ENCODE data around the gene COG4.
A peak's percentile ranks its signal among the peaks of the same experiment; 100 is the strongest.

COG4 gene

DNA sequence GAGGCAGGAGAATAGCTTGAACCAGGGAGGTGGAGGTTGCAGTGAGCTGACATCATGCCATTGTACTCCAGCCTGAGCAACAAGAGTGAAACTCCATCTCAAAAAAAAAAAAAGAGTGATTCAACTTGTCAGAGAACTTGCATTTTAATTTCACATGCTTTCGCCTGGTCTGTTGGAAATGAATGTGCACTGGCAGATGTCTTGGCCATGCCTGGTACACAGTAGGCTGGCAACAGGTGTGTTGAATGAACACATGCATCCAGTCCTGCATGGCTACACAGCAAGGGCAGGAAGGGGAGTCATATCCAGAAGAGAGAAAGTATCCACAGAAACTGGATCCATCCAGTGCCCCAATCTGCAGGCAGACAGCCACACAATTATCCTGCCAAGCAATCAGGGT, 11.5 kb downstream of the COG4 start:
- no peak overlapping the region for H3K27ac ChIP-seq (ENCODE audit: extremely low read depth, low read depth, low read length)
- CTCF ChIA-PET = interaction anchor here (0.6 kb wide), 1 partner anchor 141 kb away, joined by 3 read pairs; no protein-coding TSS in a partner anchor
- no peak overlapping the region for H3K4me3 ChIP-seq (ENCODE audit: low read depth, low read length)
- POLR2A ChIA-PET = interaction anchor here (1.0 kb wide), 1 partner anchor 137 kb away, joined by 3 read pairs; no protein-coding TSS in a partner anchor
- H3K4me1 ChIP-seq (ENCODE audit: control insufficient read depth, insufficient read depth, low read length) = no peaks in the 10 kb centered on the region
- H3K36me3 ChIP-seq (ENCODE audit: control insufficient read depth in 2 of 2, insufficient read depth in 1 of 2, low read length in 2 of 2) = peaks cover 65 to 92% of the 10 kb centered on the region in 2 experiments
- no peaks in the 10 kb centered on the region for H3K9me3 ChIP-seq (ENCODE audit: control insufficient read depth, insufficient read depth, low read depth, low read length)
- TF ChIP-seq SP3 (tag by site-specific recombination; IDR thresholded peaks at IDR 0.05) (no peak), SCRT1 (tag by site-specific recombination; IDR thresholded peaks at IDR 0.05; ENCODE audit: borderline replicate concordance) (no peak), PRDM1 (tag by site-specific recombination; IDR thresholded peaks at IDR 0.05) (peak; percentile 80), SCRT2 (tag by site-specific recombination; IDR thresholded peaks at IDR 0.05) (peak; percentile 83), ZNF561 (tag by site-specific recombination; IDR thresholded peaks at IDR 0.05; ENCODE audit: borderline replicate concordance) (no peak)
- TF ChIP-seq, protein P1, sequence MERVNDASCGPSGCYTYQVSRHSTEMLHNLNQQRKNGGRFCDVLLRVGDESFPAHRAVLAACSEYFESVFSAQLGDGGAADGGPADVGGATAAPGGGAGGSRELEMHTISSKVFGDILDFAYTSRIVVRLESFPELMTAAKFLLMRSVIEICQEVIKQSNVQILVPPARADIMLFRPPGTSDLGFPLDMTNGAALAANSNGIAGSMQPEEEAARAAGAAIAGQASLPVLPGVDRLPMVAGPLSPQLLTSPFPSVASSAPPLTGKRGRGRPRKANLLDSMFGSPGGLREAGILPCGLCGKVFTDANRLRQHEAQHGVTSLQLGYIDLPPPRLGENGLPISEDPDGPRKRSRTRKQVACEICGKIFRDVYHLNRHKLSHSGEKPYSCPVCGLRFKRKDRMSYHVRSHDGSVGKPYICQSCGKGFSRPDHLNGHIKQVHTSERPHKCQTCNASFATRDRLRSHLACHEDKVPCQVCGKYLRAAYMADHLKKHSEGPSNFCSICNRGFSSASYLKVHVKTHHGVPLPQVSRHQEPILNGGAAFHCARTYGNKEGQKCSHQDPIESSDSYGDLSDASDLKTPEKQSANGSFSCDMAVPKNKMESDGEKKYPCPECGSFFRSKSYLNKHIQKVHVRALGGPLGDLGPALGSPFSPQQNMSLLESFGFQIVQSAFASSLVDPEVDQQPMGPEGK (tag by site-specific recombination; IDR thresholded peaks at IDR 0.05) = no peak

GRCh38 chr16:70510216-70510615, 13.1 kb downstream of the COG4 start:
- CTCF ChIA-PET = no interaction called here
- POLR2A ChIA-PET = interaction anchor here (0.6 kb wide), 1 partner anchor 50 kb away, joined by 4 read pairs; no protein-coding TSS in a partner anchor
- H3K4me3 ChIP-seq (ENCODE audit: low read depth, low read length) = no peak overlapping the region
- H3K36me3 ChIP-seq (ENCODE audit: control insufficient read depth in 2 of 2, insufficient read depth in 1 of 2, low read length in 2 of 2) = peaks cover 61 to 78% of the 10 kb centered on the region in 2 experiments
- no peaks in the 10 kb centered on the region for H3K9me3 ChIP-seq (ENCODE audit: control insufficient read depth, insufficient read depth, low read depth, low read length)
- no peak overlapping the region for H3K27ac ChIP-seq (ENCODE audit: extremely low read depth, low read depth, low read length)
- no peaks in the 10 kb centered on the region for H3K4me1 ChIP-seq (ENCODE audit: control insufficient read depth, insufficient read depth, low read length)
- TF ChIP-seq ZNF664 (tag by site-specific recombination; IDR thresholded peaks at IDR 0.05) = no peak
- TF ChIP-seq ZNF280D (tag by site-specific recombination; IDR thresholded peaks at IDR 0.05) = no peak
- no peak for TF ChIP-seq ZNF658 (tag by site-specific recombination; IDR thresholded peaks at IDR 0.05)
- no peak for TF ChIP-seq ZNF48 (tag by site-specific recombination; IDR thresholded peaks at IDR 0.05)
- no peak for TF ChIP-seq KLF1 (tag by site-specific recombination; IDR thresholded peaks at IDR 0.05)
- TF ChIP-seq KLF10 (tag by site-specific recombination; IDR thresholded peaks at IDR 0.05) = no peak
- no peak for TF ChIP-seq ZBTB1 (tag by site-specific recombination; IDR thresholded peaks at IDR 0.05)
- no peak for TF ChIP-seq ZNF311 (tag by site-specific recombination; IDR thresholded peaks at IDR 0.05; ENCODE audit: borderline replicate concordance)
- TF ChIP-seq, protein P2, sequence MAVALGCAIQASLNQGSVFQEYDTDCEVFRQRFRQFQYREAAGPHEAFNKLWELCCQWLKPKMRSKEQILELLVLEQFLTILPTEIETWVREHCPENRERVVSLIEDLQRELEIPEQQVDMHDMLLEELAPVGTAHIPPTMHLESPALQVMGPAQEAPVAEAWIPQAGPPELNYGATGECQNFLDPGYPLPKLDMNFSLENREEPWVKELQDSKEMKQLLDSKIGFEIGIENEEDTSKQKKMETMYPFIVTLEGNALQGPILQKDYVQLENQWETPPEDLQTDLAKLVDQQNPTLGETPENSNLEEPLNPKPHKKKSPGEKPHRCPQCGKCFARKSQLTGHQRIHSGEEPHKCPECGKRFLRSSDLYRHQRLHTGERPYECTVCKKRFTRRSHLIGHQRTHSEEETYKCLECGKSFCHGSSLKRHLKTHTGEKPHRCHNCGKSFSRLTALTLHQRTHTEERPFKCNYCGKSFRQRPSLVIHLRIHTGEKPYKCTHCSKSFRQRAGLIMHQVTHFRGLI (tag by site-specific recombination; IDR thresholded peaks at IDR 0.05) = no peak
- no peak for TF ChIP-seq ZNF768 (tag by site-specific recombination; IDR thresholded peaks at IDR 0.05)
- no peak for TF ChIP-seq MEIS1 (CRISPR knock-in tag; IDR thresholded peaks at IDR 0.05; ENCODE audit: borderline replicate concordance)
- TF ChIP-seq GLIS1 (tag by site-specific recombination; IDR thresholded peaks at IDR 0.05) = no peak
- TF ChIP-seq ZNF157 (tag by site-specific recombination; IDR thresholded peaks at IDR 0.05) = no peak
- no peak for TF ChIP-seq ZNF791 (tag by site-specific recombination; IDR thresholded peaks at IDR 0.05)
- no peak for TF ChIP-seq ZNF830 (tag by site-specific recombination; IDR thresholded peaks at IDR 0.05; ENCODE audit: low read depth)
- TF ChIP-seq MYNN (tag by site-specific recombination; IDR thresholded peaks at IDR 0.05; ENCODE audit: borderline replicate concordance) = no peak
- no peak for TF ChIP-seq ZSCAN16 (tag by site-specific recombination; IDR thresholded peaks at IDR 0.05)
- TF ChIP-seq PRDM1 (tag by site-specific recombination; IDR thresholded peaks at IDR 0.05) = no peak
- TF ChIP-seq ZFHX2 (tag by site-specific recombination; conservative IDR thresholded peaks at IDR 0.05) = no peak
- TF ChIP-seq ZNF362 (tag by site-specific recombination; IDR thresholded peaks at IDR 0.05) = no peak
